ENCODE measurements around the gene UBE2J2. TPM values are rescaled to one million over a fixed set of nuclear protein-coding genes. Genes with fewer than 3 reads are reported as not detected.

The UBE2J2 gene
- total and polyA plus RNA-seq, 2 of the 13 experiments (the other 11 are each of a cell fraction or from before 2014, with no cell fraction given): 25.4 to 29.4 TPM

- TF ChIP-seq, protein P1, sequence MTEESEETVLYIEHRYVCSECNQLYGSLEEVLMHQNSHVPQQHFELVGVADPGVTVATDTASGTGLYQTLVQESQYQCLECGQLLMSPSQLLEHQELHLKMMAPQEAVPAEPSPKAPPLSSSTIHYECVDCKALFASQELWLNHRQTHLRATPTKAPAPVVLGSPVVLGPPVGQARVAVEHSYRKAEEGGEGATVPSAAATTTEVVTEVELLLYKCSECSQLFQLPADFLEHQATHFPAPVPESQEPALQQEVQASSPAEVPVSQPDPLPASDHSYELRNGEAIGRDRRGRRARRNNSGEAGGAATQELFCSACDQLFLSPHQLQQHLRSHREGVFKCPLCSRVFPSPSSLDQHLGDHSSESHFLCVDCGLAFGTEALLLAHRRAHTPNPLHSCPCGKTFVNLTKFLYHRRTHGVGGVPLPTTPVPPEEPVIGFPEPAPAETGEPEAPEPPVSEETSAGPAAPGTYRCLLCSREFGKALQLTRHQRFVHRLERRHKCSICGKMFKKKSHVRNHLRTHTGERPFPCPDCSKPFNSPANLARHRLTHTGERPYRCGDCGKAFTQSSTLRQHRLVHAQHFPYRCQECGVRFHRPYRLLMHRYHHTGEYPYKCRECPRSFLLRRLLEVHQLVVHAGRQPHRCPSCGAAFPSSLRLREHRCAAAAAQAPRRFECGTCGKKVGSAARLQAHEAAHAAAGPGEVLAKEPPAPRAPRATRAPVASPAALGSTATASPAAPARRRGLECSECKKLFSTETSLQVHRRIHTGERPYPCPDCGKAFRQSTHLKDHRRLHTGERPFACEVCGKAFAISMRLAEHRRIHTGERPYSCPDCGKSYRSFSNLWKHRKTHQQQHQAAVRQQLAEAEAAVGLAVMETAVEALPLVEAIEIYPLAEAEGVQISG (CRISPR knock-in tag; IDR thresholded peaks at IDR 0.05): peak; percentile 61
- TF ChIP-seq ZNF549 (CRISPR knock-in tag; IDR thresholded peaks at IDR 0.05) (no peak), DNMT3B (CRISPR knock-in tag; conservative IDR thresholded peaks at IDR 0.05) (no peak), SUZ12 (IDR thresholded peaks at IDR 0.05; ENCODE audit: low read depth, low read length) (no peak), MIXL1 (CRISPR knock-in tag; IDR thresholded peaks at IDR 0.05) (no peak), ZNF225 (CRISPR knock-in tag; IDR thresholded peaks at IDR 0.05) (no peak), ZNF782 (CRISPR knock-in tag; IDR thresholded peaks at IDR 0.05; ENCODE audit: borderline replicate concordance) (no peak), RAD51 (IDR thresholded peaks at IDR 0.05; ENCODE audit: borderline replicate concordance) (no peak), TSC22D2 (CRISPR knock-in tag; IDR thresholded peaks at IDR 0.05; ENCODE audit: borderline replicate concordance) (no peak), ZKSCAN8 (CRISPR knock-in tag; IDR thresholded peaks at IDR 0.05; ENCODE audit: borderline replicate concordance) (no peak), ZNF343 (CRISPR knock-in tag; IDR thresholded peaks at IDR 0.05) (no peak), RELA (CRISPR knock-in tag; IDR thresholded peaks at IDR 0.05) (no peak), DMAP1 (CRISPR knock-in tag; IDR thresholded peaks at IDR 0.05) (peak; percentile 47; the same call in 1 of the 2 replicates), TIGD3 (CRISPR knock-in tag; IDR thresholded peaks at IDR 0.05; ENCODE audit: borderline replicate concordance) (no peak), ZNF563 (CRISPR knock-in tag; IDR thresholded peaks at IDR 0.05) (peak; percentile 78; the same call in 1 of the 2 replicates), TEAD2 (CRISPR knock-in tag; IDR thresholded peaks at IDR 0.05) (no peak), DPF2 (CRISPR knock-in tag; IDR thresholded peaks at IDR 0.05; ENCODE audit: borderline replicate concordance, low read depth) (0 out of 2 replicates have a peak, but pooled peaks have one; percentile 18), IKZF5 (CRISPR knock-in tag; IDR thresholded peaks at IDR 0.05) (no peak), ZMYM4 (CRISPR knock-in tag; IDR thresholded peaks at IDR 0.05) (peak; percentile 49; the same call in 1 of the 2 replicates), ZNF121 (CRISPR knock-in tag; IDR thresholded peaks at IDR 0.05) (peak; percentile 52; the same call in 1 of the 2 replicates)
- TF ChIP-seq, protein P2, sequence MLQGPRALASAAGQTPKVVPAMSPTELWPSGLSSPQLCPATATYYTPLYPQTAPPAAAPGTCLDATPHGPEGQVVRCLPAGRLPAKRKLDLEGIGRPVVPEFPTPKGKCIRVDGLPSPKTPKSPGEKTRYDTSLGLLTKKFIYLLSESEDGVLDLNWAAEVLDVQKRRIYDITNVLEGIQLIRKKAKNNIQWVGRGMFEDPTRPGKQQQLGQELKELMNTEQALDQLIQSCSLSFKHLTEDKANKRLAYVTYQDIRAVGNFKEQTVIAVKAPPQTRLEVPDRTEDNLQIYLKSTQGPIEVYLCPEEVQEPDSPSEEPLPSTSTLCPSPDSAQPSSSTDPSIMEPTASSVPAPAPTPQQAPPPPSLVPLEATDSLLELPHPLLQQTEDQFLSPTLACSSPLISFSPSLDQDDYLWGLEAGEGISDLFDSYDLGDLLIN (CRISPR knock-in tag; IDR thresholded peaks at IDR 0.05; ENCODE audit: borderline replicate concordance): no peak
- TF ChIP-seq, protein P3, sequence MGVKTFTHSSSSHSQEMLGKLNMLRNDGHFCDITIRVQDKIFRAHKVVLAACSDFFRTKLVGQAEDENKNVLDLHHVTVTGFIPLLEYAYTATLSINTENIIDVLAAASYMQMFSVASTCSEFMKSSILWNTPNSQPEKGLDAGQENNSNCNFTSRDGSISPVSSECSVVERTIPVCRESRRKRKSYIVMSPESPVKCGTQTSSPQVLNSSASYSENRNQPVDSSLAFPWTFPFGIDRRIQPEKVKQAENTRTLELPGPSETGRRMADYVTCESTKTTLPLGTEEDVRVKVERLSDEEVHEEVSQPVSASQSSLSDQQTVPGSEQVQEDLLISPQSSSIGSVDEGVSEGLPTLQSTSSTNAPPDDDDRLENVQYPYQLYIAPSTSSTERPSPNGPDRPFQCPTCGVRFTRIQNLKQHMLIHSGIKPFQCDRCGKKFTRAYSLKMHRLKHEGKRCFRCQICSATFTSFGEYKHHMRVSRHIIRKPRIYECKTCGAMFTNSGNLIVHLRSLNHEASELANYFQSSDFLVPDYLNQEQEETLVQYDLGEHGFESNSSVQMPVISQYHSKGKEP (CRISPR knock-in tag; IDR thresholded peaks at IDR 0.05): no peak
These were observed 35.6 kb downstream of the UBE2J2 start (continued) for GRCh38 chr1:1237874-1238701.

Measured in HepG2 (cell line).